HCT116 (cell line): Measurements from ENCODE around the gene ZFPL1.

Experiments used
- EZH2phosphoT487 ChIP-seq: fragments of 200-600 bp; IDR thresholded peaks from 2 replicates; pipeline ENCODE4 v1.6.1; 2018; ENCODE audit warnings: antibody characterized with exemption, borderline replicate concordance
- JUND ChIP-seq: IDR thresholded peaks from 2 replicates; pipeline ENCODE4 v1.6.1; 2012
- RAD21 ChIP-seq: IDR thresholded peaks from 2 replicates; pipeline ENCODE4 v1.6.1; 2012; ENCODE audit warnings: low read depth, mild to moderate bottlenecking
- TF ChIP-seq, protein P1 (sequence below), 3 experiments: fragments of 200-600 bp in 1 of 3; sonication (generic) in 1 of 3; IDR thresholded peaks in 2 of 3; conservative IDR thresholded peaks in 1 of 3; 2 replicates each; pipeline ENCODE4 v1.5.1; 2012 to 2017; ENCODE audit warnings: low read depth in 2 of 3, low read length in 2 of 3, antibody characterized with exemption in 1 of 3, borderline replicate concordance in 1 of 3, control low read depth in 1 of 3, mild to moderate bottlenecking in 1 of 3, mixed read lengths in 1 of 3, mixed run types in 1 of 3, moderate library complexity in 1 of 3; ENCODE audit not compliant: insufficient read depth in 1 of 3

DNA sequence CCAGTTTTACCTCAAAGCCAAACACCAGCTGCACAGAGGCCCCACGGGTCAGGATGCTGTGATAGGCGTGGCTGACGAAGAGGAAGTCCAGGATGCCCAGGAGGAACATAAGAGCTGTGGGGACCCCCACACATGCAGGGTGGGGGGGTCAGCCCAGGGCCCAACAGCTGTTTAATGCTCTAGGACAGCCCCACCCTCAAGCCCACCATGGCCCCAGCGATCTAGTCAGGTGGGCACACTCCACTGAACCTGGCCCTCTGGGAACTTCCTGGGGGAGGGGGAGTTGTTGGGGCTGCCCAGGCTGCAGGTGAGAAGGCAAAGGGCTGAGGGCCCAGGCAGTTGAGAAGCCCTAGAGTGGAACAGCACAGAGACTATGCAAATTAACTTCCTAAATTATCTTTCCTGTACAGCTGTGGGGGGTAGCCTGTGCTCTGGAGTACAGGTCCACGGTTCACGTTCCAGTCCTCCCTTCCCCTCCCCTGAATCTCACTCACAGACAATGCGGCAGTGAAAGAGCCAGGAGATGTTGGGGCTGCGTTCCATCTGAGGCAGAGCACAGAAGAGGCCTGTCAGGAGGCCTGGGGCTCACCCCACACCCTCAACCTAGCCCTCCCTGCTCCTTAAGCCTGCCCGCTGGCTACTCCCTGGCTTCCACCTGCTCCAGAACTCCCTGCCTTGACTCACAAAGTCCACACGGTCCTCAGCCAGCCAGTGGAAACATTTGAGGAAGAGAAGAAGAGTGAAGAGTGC lies 48.4 kb downstream of the ZFPL1 start:
- TF ChIP-seq, protein P1, sequence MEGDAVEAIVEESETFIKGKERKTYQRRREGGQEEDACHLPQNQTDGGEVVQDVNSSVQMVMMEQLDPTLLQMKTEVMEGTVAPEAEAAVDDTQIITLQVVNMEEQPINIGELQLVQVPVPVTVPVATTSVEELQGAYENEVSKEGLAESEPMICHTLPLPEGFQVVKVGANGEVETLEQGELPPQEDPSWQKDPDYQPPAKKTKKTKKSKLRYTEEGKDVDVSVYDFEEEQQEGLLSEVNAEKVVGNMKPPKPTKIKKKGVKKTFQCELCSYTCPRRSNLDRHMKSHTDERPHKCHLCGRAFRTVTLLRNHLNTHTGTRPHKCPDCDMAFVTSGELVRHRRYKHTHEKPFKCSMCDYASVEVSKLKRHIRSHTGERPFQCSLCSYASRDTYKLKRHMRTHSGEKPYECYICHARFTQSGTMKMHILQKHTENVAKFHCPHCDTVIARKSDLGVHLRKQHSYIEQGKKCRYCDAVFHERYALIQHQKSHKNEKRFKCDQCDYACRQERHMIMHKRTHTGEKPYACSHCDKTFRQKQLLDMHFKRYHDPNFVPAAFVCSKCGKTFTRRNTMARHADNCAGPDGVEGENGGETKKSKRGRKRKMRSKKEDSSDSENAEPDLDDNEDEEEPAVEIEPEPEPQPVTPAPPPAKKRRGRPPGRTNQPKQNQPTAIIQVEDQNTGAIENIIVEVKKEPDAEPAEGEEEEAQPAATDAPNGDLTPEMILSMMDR (IDR thresholded peaks at IDR 0.05 in 2 of 3, conservative IDR thresholded peaks at IDR 0.05 in 1 of 3; ENCODE audit: borderline replicate concordance in 1 of 3, insufficient read depth in 1 of 3, low read depth in 2 of 3, low read length in 2 of 3): no peak
- no peak for TF ChIP-seq JUND
- no peak for TF ChIP-seq EZH2phosphoT487
- no peak for TF ChIP-seq RAD21
